ENCODE data around the gene AGPAT2. TPM values are rescaled to one million over a fixed set of nuclear protein-coding genes. Genes with fewer than 3 reads are reported as not detected.

Gene AGPAT2
- total RNA-seq, 1 donor from 2014 or later = 30.8 TPM

- peak overlapping the region; percentile 50 for H3K4me3 Mint-ChIP-seq (ENCODE audit: unreplicated experiment)
- H3K27ac Mint-ChIP-seq (ENCODE audit: unreplicated experiment) = no peak overlapping the region
- H3K9ac ChIP-seq (ENCODE audit: low read length) = no peak overlapping the region
- H3K4me1 ChIP-seq (ENCODE audit: insufficient read depth, low read length) = peaks cover 6% of the 10 kb centered on the region
- no peak overlapping the region for H3K4me2 ChIP-seq (ENCODE audit: low read length)
- no peaks in the 10 kb centered on the region for H3K27me3 ChIP-seq (ENCODE audit: insufficient read depth, low read length)
- FAIRE-seq (no peak), DNase-seq (ENCODE audit: low read depth) (no peak)
- H3K27me3 Mint-ChIP-seq (ENCODE audit: low read depth, unreplicated experiment) = peaks cover 8% of the 10 kb centered on the region
- H3K36me3 Mint-ChIP-seq (ENCODE audit: low read depth, unreplicated experiment) = no peaks in the 10 kb centered on the region
- H3K27ac ChIP-seq (ENCODE audit: low read depth, low read length) = no peak overlapping the region
- H3K4me3 ChIP-seq (ENCODE audit: insufficient read depth, low read depth, low read length) = no peak overlapping the region
- H3K36me3 ChIP-seq (ENCODE audit: insufficient read depth, low read length) = no peaks in the 10 kb centered on the region
- no peaks in the 10 kb centered on the region for H3K9me3 ChIP-seq (ENCODE audit: insufficient read depth, low read depth, low read length)
- H4K20me1 ChIP-seq (ENCODE audit: insufficient read depth, low read length) = no peaks in the 10 kb centered on the region
- TF ChIP-seq EZH2 (IDR thresholded peaks at IDR 0.05; ENCODE audit: insufficient read depth, low read length) (no peak), CTCF (IDR thresholded peaks at IDR 0.05; ENCODE audit: insufficient read depth, low read depth, low read length) (no peak)
- H3K9me3 Mint-ChIP-seq (ENCODE audit: unreplicated experiment) = no peaks in the 10 kb centered on the region
- H3K4me1 Mint-ChIP-seq (ENCODE audit: low read depth, unreplicated experiment) = peaks cover 1% of the 10 kb centered on the region
- no peak overlapping the region for H2AFZ ChIP-seq (ENCODE audit: low read depth, low read length)
- no peaks in the 10 kb centered on the region for H3K79me2 ChIP-seq (ENCODE audit: insufficient read depth, low read length)
Measured at GRCh38 chr9:136654820-136655535, 32.3 kb downstream of the AGPAT2 start.

- Mint-ChIP-seq H3K9me3 (ENCODE audit: unreplicated experiment) (no peaks in the 10 kb centered on the region), H3K27ac (ENCODE audit: unreplicated experiment) (no peak overlapping the region), H3K4me1 (ENCODE audit: low read depth, unreplicated experiment) (peaks cover 1% of the 10 kb centered on the region), H3K4me3 (ENCODE audit: unreplicated experiment) (no peak overlapping the region), H3K27me3 (ENCODE audit: low read depth, unreplicated experiment) (peaks cover 8% of the 10 kb centered on the region), H3K36me3 (ENCODE audit: low read depth, unreplicated experiment) (no peaks in the 10 kb centered on the region)
- no peak for FAIRE-seq
- Histone ChIP-seq H3K4me2 (ENCODE audit: low read length) (no peak overlapping the region), H3K36me3 (ENCODE audit: insufficient read depth, low read length) (no peaks in the 10 kb centered on the region), H3K9ac (ENCODE audit: low read length) (no peak overlapping the region), H3K27ac (ENCODE audit: low read depth, low read length) (no peak overlapping the region), H3K4me1 (ENCODE audit: insufficient read depth, low read length) (peaks cover 6% of the 10 kb centered on the region), H2AFZ (ENCODE audit: low read depth, low read length) (no peak overlapping the region), H3K27me3 (ENCODE audit: insufficient read depth, low read length) (no peaks in the 10 kb centered on the region), H3K9me3 (ENCODE audit: insufficient read depth, low read depth, low read length) (no peaks in the 10 kb centered on the region), H3K79me2 (ENCODE audit: insufficient read depth, low read length) (no peaks in the 10 kb centered on the region), H4K20me1 (ENCODE audit: insufficient read depth, low read length) (no peaks in the 10 kb centered on the region), H3K4me3 (ENCODE audit: insufficient read depth, low read depth, low read length) (no peak overlapping the region)
- no peak for DNase-seq (ENCODE audit: low read depth)
- TF ChIP-seq EZH2 (IDR thresholded peaks at IDR 0.05; ENCODE audit: insufficient read depth, low read length) (no peak), CTCF (IDR thresholded peaks at IDR 0.05; ENCODE audit: insufficient read depth, low read depth, low read length) (no peak)
Measured at GRCh38 chr9:136653323-136654079, 33.8 kb downstream of the AGPAT2 start.
